HepG2 (cell line): Measurements from ENCODE around the gene SLC35A2. TPM values are rescaled to one million over a fixed set of nuclear protein-coding genes. Genes with fewer than 3 reads are reported as not detected.
A peak's percentile ranks its signal among the peaks of the same experiment; 100 is the strongest.

Source experiments
- CEBPB ChIP-seq: IDR thresholded peaks from 2 replicates; pipeline ENCODE4 v1.6.1; 2011; ENCODE audit warnings: low read depth, low read length, improper control_type of control experiment, borderline replicate concordance
- CREB1 ChIP-seq, 2 experiments: fragments of 450-650 bp in 1 of 2; IDR thresholded peaks; 2 replicates each; pipeline ENCODE4 v1.6.1; 2016 to 2017; ENCODE audit warnings: control low read depth in 1 of 2, mild to moderate bottlenecking in 1 of 2, missing compliant biosample characterization in 1 of 2, missing genetic modification characterization in 1 of 2
- ETV6 ChIP-seq: sonication (generic); formaldehyde crosslinking; conservative IDR thresholded peaks from 2 replicates; pipeline ENCODE4 v1.4.0; 2020; ENCODE audit warnings: missing genetic modification reagents
- EZH2 ChIP-seq: conservative IDR thresholded peaks from 2 replicates; pipeline ENCODE4 v1.6.1; 2012; ENCODE audit warnings: mild to moderate bottlenecking, low read depth, low read length, moderate library complexity
- FOXA3 ChIP-seq: IDR thresholded peaks from 2 replicates; pipeline ENCODE4 v1.6.1; 2016; ENCODE audit warnings: missing genetic modification reagents, missing compliant biosample characterization
- FOXP1 ChIP-seq, 2 experiments: fragments of 450-650 bp in 1 of 2; IDR thresholded peaks; 2 replicates each; pipeline ENCODE4 v1.6.1; 2017 to 2018; ENCODE audit warnings: antibody characterized with exemption in 1 of 2
- HNF4A ChIP-seq: sonication (generic); formaldehyde crosslinking; IDR thresholded peaks from 2 replicates; pipeline ENCODE4 v1.4.0; 2020; ENCODE audit warnings: missing genetic modification reagents
- KDM5B ChIP-seq: sonication (generic); formaldehyde crosslinking; IDR thresholded peaks from 2 replicates; pipeline ENCODE4 v1.4.0; 2020; ENCODE audit warnings: missing genetic modification reagents, mild to moderate bottlenecking, borderline replicate concordance
- KDM6A ChIP-seq: IDR thresholded peaks from 2 replicates; pipeline ENCODE4 v1.6.1; 2016; ENCODE audit warnings: low read depth
- SETDB1 ChIP-seq: sonication (generic); formaldehyde crosslinking; IDR thresholded peaks from 2 replicates; pipeline ENCODE4 v1.5.1; 2020; ENCODE audit warnings: missing genetic modification reagents, mild to moderate bottlenecking, borderline replicate concordance
- SPEN ChIP-seq: sonication (generic); formaldehyde crosslinking; IDR thresholded peaks from 2 replicates; pipeline ENCODE4 v1.5.1; 2020; ENCODE audit warnings: low read depth, mild to moderate bottlenecking, missing genetic modification reagents
- TBX3 ChIP-seq: fragments of 450-650 bp; IDR thresholded peaks from 2 replicates; pipeline ENCODE4 v1.6.1; 2017; ENCODE audit warnings: antibody characterized with exemption, mild to moderate bottlenecking, inconsistent platforms, borderline replicate concordance
- ZBTB39 ChIP-seq: sonication (generic); formaldehyde crosslinking; IDR thresholded peaks from 2 replicates; pipeline ENCODE4 v1.5.0; 2020; ENCODE audit warnings: missing genetic modification reagents
- ZEB1 ChIP-seq: IDR thresholded peaks from 2 replicates; pipeline ENCODE4 v1.6.1; 2012; ENCODE audit warnings: mild to moderate bottlenecking, low read depth, inconsistent platforms; ENCODE audit not compliant: insufficient replicate concordance
- ZIK1 ChIP-seq: sonication (generic); formaldehyde crosslinking; IDR thresholded peaks from 2 replicates; pipeline ENCODE4 v1.5.0; 2020; ENCODE audit warnings: mild to moderate bottlenecking, low read depth, missing genetic modification reagents, borderline replicate concordance
- ZNF335 ChIP-seq: sonication (generic); formaldehyde crosslinking; IDR thresholded peaks from 2 replicates; pipeline ENCODE4 v1.4.0; 2020; ENCODE audit warnings: missing genetic modification reagents
- ZNF556 ChIP-seq: sonication (generic); formaldehyde crosslinking; IDR thresholded peaks from 2 replicates; pipeline ENCODE4 v1.4.0; 2020; ENCODE audit warnings: mild to moderate bottlenecking, missing genetic modification reagents, borderline replicate concordance
- ZNF567 ChIP-seq: sonication (generic); formaldehyde crosslinking; IDR thresholded peaks from 2 replicates; pipeline ENCODE4 v1.8.1; 2023; ENCODE audit warnings: mild to moderate bottlenecking, missing genetic modification reagents, borderline replicate concordance
- ZNF766 ChIP-seq: sonication (generic); formaldehyde crosslinking; IDR thresholded peaks from 2 replicates; pipeline ENCODE4 v1.5.0; 2020; ENCODE audit warnings: missing genetic modification reagents, borderline replicate concordance
- polyA plus RNA-seq, 8 experiments: library from polyadenylated mRNA; depleted of rRNA in 3 of 8; stranded (reverse) in 7 of 8; unstranded in 1 of 8; fragments of >200 nt; fragmentation: Illumina TruSeq in 4 of 8; extraction: Trizol in 4 of 8; gene quantifications; 2 replicates each; pipeline versions ENCODE4 v1.2.1 to v1.2.3, GENCODE V29; 2011 to 2016; ENCODE audit warnings: low read depth in 4 of 8, missing spikeins in 1 of 8, mixed read lengths in 1 of 8; ENCODE audit not compliant: insufficient read depth in 1 of 8
- total RNA-seq, 5 experiments: library from RNA; depleted of rRNA; stranded (reverse); fragments of >200 nt; fragmentation: Illumina TruSeq; extraction: Trizol; gene quantifications; 2 replicates each; pipeline ENCODE4 v1.2.3, GENCODE V29; 2016; ENCODE audit warnings: low read depth in 1 of 5

SLC35A2 gene
- total and polyA plus RNA-seq, 2 of the 13 experiments (the other 11 are each of a cell fraction or from before 2014, with no cell fraction given), result 32.1 to 40.8 TPM

- TF ChIP-seq EZH2, result no peak
- TF ChIP-seq FOXA3, result peak; percentile 25; the same call in 1 of the 2 replicates
- no peak for TF ChIP-seq ZBTB39 (CRISPR knock-in tag)
- no peak for TF ChIP-seq ZNF335 (CRISPR knock-in tag)
- no peak for TF ChIP-seq ETV6 (CRISPR knock-in tag)
- peak; percentile 68 for TF ChIP-seq ZEB1
- no peak for TF ChIP-seq SETDB1 (CRISPR knock-in tag)
- TF ChIP-seq ZNF567 (CRISPR knock-in tag), result no peak
- no peak for TF ChIP-seq ZNF766 (CRISPR knock-in tag)
- TF ChIP-seq ZIK1, result no peak
- TF ChIP-seq FOXP1 (IDR thresholded peaks at IDR 0.05), result no peak
- TF ChIP-seq FOXP1 (CRISPR knock-in tag; IDR thresholded peaks at IDR 0.05), result peak; percentile 46; the same call in 1 of the 2 replicates
- 0 out of 2 replicates have a peak, but pooled peaks have one; percentile 11 for TF ChIP-seq TBX3
- TF ChIP-seq KDM6A (CRISPR knock-in tag), result no peak
- 0 out of 2 replicates have a peak, but pooled peaks have one; percentile 12 for TF ChIP-seq HNF4A
- no peak for TF ChIP-seq ZNF556
- TF ChIP-seq SPEN (CRISPR knock-in tag), result no peak
- TF ChIP-seq KDM5B (CRISPR knock-in tag), result no peak
- TF ChIP-seq CEBPB, result peak; percentile 64; the same call in 1 of the 2 replicates
- no peak for TF ChIP-seq CREB1 (IDR thresholded peaks at IDR 0.05)
- TF ChIP-seq CREB1 (CRISPR knock-in tag; IDR thresholded peaks at IDR 0.05), result 0 out of 2 replicates have a peak, but pooled peaks have one; percentile 16
Observed at GRCh38 chrX:48908600-48908999, 2.8 kb downstream of the SLC35A2 start (continued).
